ENCODE data around the gene PSMD2.

Gene PSMD2

GRCh38 chr3:184317201-184317600 is 18.2 kb downstream of the PSMD2 start:
- no peak for DNase-seq (ENCODE audit: low spot score)

- DNase-seq (ENCODE audit: low spot score), result peak; percentile 92
Measured at GRCh38 chr3:184320104-184320445, 21.0 kb downstream of the PSMD2 start.

DNA sequence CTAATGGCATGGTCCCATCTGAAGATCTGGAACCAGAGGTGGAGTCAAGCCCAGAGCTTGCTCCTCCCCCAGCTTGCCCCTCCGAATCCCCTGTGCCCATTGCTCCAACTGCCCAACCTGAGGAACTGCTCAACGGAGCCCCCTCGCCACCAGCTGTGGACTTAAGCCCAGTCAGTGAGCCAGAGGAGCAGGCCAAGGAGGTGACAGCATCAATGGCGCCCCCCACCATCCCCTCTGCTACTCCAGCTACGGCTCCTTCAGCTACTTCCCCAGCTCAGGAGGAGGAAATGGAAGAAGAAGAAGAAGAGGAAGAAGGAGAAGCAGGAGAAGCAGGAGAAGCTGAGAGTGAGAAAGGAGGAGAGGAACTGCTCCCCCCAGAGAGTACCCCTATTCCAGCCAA is 22.6 kb downstream of the PSMD2 start:
- no peak for DNase-seq (ENCODE audit: low spot score)

GRCh38 chr3:184322731-184323487 is 23.9 kb downstream of the PSMD2 start:
- no peak for DNase-seq (ENCODE audit: low spot score)

GRCh38 chr3:184323696-184324095 is 24.7 kb downstream of the PSMD2 start:
- DNase-seq (ENCODE audit: low spot score), result no peak

DNA sequence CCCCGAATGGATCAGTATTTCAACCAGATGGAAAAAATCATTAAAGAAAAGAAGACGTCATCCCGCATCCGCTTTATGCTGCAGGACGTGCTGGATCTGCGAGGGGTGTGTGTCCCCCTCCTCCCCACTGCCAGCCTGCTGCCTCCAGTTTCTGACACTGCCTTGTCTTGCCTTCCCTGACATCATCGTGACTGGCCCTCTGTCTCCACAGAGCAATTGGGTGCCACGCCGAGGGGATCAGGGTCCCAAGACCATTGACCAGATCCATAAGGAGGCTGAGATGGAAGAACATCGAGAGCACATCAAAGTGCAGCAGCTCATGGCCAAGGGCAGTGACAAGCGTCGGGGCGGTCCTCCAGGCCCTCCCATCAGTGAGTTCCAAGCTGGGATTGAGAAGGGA is 26.2 kb downstream of the PSMD2 start:
- no peak for DNase-seq (ENCODE audit: low spot score)

GRCh38 chr3:184325715-184326369 is 26.8 kb downstream of the PSMD2 start:
- DNase-seq (ENCODE audit: low spot score), result peak; percentile 54

DNA sequence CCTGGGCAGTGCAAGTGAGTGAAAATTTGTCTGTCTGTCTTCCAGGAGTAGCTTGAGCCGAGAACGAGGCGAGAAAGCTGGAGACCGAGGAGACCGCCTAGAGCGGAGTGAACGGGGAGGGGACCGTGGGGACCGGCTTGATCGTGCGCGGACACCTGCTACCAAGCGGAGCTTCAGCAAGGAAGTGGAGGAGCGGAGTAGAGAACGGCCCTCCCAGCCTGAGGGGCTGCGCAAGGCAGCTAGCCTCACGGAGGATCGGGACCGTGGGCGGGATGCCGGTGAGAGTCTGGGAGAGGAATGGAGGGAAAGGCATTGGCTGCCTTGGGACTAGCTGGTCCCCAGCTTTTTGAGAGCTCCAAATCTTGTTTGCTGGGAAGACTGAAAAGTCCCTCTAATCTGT is 28.1 kb downstream of the PSMD2 start:
- no peak for DNase-seq (ENCODE audit: low spot score)

DNA sequence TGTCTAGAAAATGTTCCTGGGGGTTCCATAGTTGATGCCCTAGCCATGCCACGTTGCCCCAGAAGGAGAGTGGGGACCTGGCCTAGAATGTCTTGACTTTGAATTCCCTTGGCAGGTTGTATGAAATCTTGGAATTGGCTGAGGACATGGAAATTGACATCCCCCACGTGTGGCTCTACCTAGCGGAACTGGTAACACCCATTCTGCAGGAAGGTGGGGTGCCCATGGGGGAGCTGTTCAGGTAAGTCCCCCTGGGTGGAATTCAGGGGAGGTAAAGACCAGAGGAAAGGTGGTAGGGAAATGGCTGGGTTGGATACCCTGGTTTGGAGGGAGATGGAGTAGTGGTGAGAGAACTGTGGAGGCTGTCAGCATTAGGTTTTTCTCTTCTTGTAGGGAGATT is 29.5 kb downstream of the PSMD2 start:
- no peak for DNase-seq (ENCODE audit: low spot score)

DNA sequence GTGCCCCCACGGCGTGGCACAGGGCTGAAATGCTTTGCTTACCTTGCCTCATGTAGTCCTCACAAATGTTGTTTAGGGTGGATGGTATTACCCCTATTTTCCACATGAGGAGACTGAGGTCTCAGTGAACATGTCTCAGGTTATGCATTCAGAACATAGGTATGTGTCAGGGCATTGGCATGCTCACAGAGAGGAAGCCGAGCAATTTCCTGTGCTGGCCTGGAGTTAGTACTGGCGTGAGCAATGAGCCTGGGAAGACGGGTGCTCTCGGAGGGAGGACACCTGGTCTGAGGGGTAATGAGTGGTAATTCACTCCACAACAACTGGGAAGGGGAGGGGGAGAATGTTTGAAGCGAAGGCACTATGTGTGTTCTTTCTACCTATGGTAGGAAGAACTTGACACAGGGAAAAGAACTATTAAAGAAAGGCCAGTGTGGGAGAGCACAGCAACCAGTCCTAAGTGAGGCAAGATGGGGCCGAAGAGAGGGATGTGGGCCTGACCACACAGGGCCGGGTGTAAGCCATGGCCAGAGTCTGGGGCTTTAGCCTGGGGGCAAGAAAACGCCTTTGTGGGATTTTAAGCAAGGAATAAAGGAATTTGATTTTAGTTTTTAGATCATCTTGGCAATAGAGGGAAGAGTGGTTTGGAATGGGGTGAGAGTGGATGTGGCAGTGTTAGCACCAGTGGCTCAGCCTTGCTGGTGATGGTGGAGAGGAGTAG is 33.5 kb downstream of the PSMD2 start:
- DNase-seq (ENCODE audit: low spot score), result peak; percentile 95

- DNase-seq (ENCODE audit: low spot score), result no peak
Measured at GRCh38 chr3:184333190-184333589, 34.1 kb downstream of the PSMD2 start.

GRCh38 chr3:184333700-184334099 is 34.7 kb downstream of the PSMD2 start:
- no peak for DNase-seq (ENCODE audit: low spot score)

DNA sequence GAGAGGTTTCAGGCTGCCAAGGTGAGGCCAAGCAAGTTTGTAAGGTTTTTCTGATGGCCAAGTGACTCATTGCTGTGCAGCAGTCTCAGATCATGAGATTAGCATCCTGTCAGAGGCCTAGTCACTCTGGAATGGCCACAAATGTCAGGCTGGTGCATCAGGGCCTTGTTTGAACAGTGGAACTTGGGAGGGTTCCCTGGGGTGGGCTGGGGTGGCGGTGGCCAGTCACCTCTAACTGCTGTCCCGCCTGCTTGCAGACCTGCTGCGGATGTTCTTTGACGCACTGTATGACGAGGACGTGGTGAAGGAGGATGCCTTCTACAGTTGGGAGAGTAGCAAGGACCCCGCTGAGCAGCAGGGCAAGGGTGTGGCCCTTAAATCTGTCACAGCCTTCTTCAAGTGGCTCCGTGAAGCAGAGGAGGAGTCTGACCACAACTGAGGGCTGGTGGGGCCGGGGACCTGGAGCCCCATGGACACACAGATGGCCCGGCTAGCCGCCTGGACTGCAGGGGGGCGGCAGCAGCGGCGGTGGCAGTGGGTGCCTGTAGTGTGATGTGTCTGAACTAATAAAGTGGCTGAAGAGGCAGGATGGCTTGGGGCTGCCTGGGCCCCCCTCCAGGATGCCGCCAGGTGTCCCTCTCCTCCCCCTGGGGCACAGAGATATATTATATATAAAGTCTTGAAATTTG is 35.6 kb downstream of the PSMD2 start:
- peak; percentile 88 for DNase-seq (ENCODE audit: low spot score)

DNA sequence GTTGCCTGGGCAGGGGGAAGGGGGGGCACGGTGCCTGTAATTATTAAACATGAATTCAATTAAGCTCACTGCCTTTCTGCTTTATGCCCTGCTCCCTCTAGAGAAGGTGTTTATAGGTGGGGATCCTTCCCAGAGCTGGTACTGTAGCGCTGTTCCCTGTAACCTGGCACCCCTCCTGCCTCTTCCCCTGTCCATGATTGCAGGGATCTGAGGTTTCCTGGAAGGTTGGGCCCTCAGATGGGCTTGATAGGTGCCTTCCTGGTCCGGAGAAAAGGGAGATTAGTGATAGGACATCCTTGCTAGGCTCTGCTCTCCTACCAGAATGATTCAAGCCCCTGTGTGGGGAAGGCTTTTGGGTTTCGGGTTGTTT is 36.2 kb downstream of the PSMD2 start:
- DNase-seq (ENCODE audit: low spot score), result no peak

DNA sequence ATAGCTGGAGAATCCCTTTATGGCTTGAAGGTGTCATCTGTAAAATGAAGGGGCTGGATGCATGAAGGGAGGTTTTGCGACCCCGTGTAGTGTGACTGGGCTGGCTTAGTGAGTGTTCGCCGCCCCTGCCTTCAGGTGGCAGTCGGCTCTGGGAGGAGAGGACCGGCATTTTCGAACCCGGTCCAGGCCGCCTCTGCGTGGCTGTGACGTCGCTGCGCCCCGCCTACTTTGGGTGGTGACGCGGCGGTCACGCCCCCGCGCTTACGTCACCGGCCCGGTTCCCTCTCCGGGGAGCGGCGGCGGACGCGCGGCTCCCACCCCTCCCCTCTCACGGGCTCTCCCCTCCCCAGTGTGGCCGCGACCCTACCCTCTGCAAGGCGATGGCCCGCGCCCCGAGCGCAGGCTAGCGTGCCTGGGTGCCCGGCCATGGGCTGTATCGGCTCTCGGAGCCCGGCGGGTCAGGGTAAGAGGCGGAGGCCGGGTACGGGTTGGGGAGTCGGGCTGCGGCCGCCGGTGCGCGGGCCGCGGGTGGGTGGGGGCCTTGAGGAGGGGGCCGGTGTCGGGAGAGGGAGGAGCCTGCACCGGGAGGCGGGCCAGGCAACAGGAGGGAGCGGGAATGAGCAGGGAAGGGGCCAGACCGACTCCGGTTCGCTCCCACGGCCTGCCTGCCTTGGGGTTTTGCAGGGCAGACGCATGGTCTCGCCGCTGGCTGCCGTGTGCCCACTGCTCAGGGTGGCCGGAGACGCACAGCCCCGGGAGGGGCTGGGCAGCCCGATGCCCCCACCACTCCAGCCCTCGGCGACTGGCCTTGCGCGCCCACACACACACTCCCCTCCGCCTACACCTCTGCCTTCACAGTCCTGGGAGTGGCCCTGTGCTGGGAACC is 36.9 kb downstream of the PSMD2 start:
- DNase-seq (ENCODE audit: low spot score), result peak; percentile 75

- DNase-seq (ENCODE audit: low spot score), result peak; percentile 59
Measured at GRCh38 chr3:184336547-184337398, 37.7 kb downstream of the PSMD2 start.

DNA sequence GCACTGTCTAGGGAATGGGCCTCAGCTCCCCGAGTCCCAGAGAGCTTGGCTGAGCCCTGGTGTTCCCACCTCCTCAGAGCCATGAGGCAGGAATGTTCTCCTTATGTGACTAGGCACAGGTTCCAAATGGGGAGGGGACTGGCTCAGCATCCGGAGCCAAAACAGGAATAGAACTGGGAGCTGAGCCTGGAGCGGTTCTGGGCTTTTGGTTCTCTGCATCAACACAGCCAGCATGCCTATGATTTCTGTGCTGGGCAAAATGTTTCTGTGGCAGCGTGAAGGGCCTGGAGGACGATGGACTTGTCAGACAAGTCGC is 38.3 kb downstream of the PSMD2 start, which contains the start of gene FAM131A:
Gene FAM131A (plus strand): TSS at position 202 of the 316 bp plus-strand sequence. CDS start 31 bp downstream, at position 233.
- DNase-seq (ENCODE audit: low spot score), result no peak

GRCh38 chr3:184337981-184338380 is 38.9 kb downstream of the PSMD2 start:
- no peak for DNase-seq (ENCODE audit: low spot score)

DNA sequence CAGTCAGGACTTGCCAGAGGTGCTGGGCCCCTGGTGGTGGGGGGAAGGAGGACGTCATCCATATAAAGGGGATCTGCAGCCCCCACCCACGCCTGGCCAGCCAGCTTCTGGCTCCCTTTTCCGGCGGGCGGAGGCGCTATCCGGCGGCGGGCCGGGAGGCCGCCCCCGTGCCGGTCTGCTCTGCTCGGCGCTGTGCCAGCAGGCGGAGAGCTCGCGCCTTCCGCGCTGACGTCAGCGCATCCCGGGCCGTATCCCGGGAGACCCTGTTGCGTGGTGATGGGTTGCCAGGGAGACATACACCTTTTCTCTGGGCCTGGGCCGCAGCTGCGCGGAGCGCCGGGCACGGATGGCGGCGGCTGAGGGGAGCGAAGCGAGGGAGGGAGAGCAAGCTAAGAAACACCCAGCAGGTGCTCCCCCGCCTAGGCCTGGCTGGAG is 39.5 kb downstream of the PSMD2 start:
- DNase-seq (ENCODE audit: low spot score), result peak; percentile 44

- no peak for DNase-seq (ENCODE audit: low spot score)
Measured at GRCh38 chr3:184339001-184339400, 40.0 kb downstream of the PSMD2 start.
